Ectodermal cell (in vitro differentiated cells): ENCODE data around the gene ZNF609.

Source experiments
- H3K27ac ChIP-seq: 2 replicates; pipeline ENCODE4 v1.7.0; 2013; ENCODE audit warnings: mild to moderate bottlenecking, low read depth, low read length; ENCODE audit not compliant: insufficient read depth, poor library complexity, severe bottlenecking
- H3K27me3 ChIP-seq: 2 replicates; pipeline ENCODE4 v1.7.0; 2013; ENCODE audit warnings: mild to moderate bottlenecking, low read length; ENCODE audit not compliant: insufficient read depth, control insufficient read depth, poor library complexity, severe bottlenecking
- H3K36me3 ChIP-seq: one replicate; pipeline ENCODE4 v1.7.0; 2013; ENCODE audit warnings: low read length; ENCODE audit not compliant: control insufficient read depth, insufficient read depth
- H3K4me1 ChIP-seq: one replicate; pipeline ENCODE4 v1.7.0; 2013; ENCODE audit warnings: low read length; ENCODE audit not compliant: control insufficient read depth, insufficient read depth
- H3K4me3 ChIP-seq: 2 replicates; pipeline ENCODE4 v1.7.0; 2013; ENCODE audit warnings: low read depth, low read length, control low read depth; ENCODE audit not compliant: insufficient read depth
- H3K9me3 ChIP-seq: 2 replicates; pipeline ENCODE4 v1.7.0; 2013; ENCODE audit warnings: mild to moderate bottlenecking, low read length, moderate library complexity; ENCODE audit not compliant: control insufficient read depth
- WGBS, 2 experiments: methylation state at CpG; one replicate each; pipeline ENCODE4 v1.1.7; 2013; ENCODE audit warnings: missing lambda C conversion rate in 2 of 2; 5-methylcytosine and 5-hydroxymethylcytosine counted together

The ZNF609 gene

DNA sequence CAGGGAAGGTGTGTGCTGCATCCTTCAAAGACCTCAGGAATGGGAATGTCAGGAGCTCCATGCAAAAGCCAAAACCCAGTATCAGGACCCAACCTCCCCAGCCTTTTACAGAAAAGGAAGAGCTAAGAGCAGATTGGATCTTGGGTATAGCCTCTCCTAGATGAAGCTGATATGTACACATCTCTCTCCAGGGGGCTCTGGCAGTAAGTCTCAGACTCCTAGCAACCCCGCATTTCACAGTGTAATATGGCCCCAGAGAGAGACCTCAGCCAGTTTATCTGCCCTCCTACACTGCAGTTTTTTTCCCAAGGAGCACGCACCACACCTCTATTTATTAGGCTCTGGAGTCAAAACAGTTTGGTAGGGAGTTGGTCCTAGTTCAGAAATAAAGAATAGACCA is 226.8 kb downstream of the ZNF609 start:
- WGBS, 2 experiments = 87 to 92% methylated on average over 2 of the region's 2 CpGs
- no peaks in the 10 kb centered on the region for H3K4me1 ChIP-seq
- peaks cover 36% of the 10 kb centered on the region for H3K36me3 ChIP-seq
- H3K27me3 ChIP-seq = no peaks in the 10 kb centered on the region
- no peak overlapping the region for H3K27ac ChIP-seq
- H3K4me3 ChIP-seq = no peak overlapping the region
- no peaks in the 10 kb centered on the region for H3K9me3 ChIP-seq

DNA sequence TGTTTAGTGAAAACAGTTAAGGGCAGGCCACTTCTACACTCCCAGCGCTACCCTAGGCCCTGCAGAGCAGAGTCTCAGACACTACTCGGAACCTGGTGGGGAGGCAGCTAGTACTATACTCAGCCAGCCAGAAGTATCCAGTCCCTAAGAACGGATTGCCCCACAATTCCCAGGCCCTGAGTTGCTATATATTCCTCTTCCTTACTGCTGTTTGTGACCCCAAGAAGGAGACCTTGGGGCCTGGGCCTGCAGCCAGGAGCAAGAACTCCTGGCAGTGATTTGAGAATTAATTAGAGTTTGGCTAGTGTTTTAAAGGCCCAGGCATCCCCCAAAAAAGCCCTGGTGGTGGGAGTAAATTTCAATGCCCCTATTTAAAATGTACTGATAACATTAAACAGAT is 227.3 kb downstream of the ZNF609 start:
- no peak overlapping the region for H3K4me3 ChIP-seq
- no peaks in the 10 kb centered on the region for H3K4me1 ChIP-seq
- H3K9me3 ChIP-seq = no peaks in the 10 kb centered on the region
- peaks cover 34% of the 10 kb centered on the region for H3K36me3 ChIP-seq
- peak overlapping the region; percentile 40 for H3K27ac ChIP-seq
- WGBS, 2 experiments = 90 to 94% methylated on average over 3 of the region's 3 CpGs
- no peaks in the 10 kb centered on the region for H3K27me3 ChIP-seq

DNA sequence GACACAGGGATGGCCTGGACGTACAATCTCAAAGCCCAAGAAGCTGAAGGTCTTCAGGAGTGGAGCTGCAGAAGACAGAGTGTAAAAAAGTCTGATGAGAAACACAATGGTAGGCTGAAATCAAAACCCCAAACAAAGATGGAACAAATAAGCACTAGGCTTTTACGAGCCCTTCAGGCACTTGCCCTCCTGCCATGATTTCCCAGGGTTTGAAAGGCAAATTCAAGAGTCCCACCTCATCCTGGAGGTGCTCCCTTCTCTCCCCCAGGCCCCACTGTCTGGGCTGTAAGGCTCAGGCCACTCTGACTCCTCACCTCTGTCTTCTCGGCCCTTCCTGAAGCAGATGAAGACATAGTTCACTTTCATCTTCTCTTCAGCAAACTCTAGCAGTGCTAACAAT is 228.4 kb downstream of the ZNF609 start:
- 91% methylated on average over 3 of the region's 3 CpGs for WGBS, 2 experiments
- H3K27ac ChIP-seq = peak overlapping the region; percentile 12
- H3K27me3 ChIP-seq = no peaks in the 10 kb centered on the region
- no peak overlapping the region for H3K4me3 ChIP-seq
- no peaks in the 10 kb centered on the region for H3K9me3 ChIP-seq
- peaks cover 40% of the 10 kb centered on the region for H3K36me3 ChIP-seq
- H3K4me1 ChIP-seq = no peaks in the 10 kb centered on the region

DNA sequence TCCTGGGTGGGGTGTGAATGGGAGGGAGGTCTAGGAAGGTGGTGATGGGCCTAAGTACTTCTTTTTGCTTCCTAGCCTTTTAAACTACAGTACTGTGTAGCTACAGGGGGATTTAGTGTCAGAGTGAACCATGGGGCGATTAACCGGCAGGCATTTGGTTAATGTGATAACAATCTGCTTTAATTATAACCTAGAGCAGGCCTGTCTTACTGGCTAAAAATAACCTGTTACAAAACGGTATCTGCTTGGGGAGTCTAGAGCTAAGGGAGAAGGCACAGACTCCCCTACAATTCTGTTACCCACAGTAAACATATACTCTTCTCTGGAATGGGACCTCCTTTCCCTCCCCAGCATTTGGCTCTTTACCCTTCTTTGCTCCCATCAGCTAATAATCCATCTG is 229.6 kb downstream of the ZNF609 start:
- no peaks in the 10 kb centered on the region for H3K9me3 ChIP-seq
- H3K4me3 ChIP-seq = no peak overlapping the region
- 90 to 96% methylated on average over 3 of the region's 3 CpGs for WGBS, 2 experiments
- H3K4me1 ChIP-seq = no peaks in the 10 kb centered on the region
- H3K27ac ChIP-seq = no peak overlapping the region
- peaks cover 46% of the 10 kb centered on the region for H3K36me3 ChIP-seq
- H3K27me3 ChIP-seq = no peaks in the 10 kb centered on the region

DNA sequence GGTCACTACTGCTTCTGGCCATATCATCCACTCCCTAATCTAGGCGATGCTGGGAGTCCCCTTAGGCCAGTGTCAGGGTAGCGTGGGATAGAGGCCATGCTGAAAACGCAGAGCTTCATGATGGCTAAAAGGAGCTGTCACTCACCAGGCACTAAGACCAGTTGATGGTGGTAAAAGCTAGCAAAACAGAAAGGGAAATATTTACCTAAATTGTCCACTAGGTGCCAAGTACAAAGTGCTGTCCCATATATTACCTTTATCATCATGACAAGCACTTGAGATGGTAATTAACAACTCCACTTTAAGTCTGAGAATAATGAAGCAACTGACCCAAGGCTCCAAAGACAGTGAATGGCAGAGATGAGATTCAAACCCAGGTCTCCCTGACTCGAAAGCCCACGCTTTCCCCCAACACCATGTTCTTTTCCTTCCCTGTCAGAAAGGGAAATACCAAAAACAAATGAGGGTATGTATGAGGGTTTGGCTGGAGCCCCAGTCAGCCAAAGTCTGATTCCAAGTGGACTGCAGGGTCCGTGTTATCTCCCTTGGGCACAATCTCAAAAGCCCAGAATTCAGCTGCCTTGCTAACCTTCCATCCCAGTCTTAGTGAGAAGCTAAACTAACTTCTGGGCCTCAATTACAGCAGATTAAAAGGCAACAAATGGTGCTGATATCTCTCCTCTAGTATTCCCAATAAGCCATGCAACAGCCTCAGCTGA is 230.4 kb downstream of the ZNF609 start:
- 95 to 98% methylated on average over 6 of the region's 6 CpGs for WGBS, 2 experiments
- Histone ChIP-seq H3K4me1 (no peaks in the 10 kb centered on the region), H3K27ac (no peak overlapping the region), H3K27me3 (no peaks in the 10 kb centered on the region), H3K36me3 (peaks cover 51% of the 10 kb centered on the region), H3K4me3 (no peak overlapping the region), H3K9me3 (no peaks in the 10 kb centered on the region)

DNA sequence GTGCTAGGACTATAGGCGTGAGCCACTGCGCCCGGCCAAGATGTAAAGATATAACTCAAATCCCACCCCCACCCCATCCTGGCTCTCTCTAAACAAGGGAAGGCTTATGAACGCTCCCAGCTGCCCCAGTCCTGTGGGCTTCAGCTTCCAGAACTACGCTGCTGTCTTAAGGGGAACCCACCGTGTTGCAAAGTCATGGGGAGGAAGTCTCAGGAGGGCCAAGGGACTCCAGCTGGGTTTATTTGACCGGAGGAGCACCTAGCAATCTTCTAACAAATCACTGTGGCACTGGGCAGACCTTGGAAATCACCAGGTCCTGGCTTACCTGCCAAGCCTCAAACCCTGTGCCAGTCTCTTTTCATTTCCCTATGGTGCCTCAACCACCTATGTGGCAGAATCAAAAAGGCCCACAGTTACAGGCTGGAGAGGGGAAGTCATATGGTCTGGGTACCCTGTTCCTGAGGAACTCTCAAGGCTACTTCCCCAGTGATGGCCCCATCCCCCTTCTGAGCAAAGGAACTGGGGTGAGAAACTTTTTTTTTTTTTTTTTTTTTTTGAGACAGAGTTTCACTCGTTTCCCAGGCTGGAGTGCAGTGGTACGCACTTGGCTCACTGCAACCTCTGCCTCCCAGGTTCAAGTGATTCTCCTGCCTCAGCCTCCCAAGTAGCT is 231.7 kb downstream of the ZNF609 start:
- 91 to 94% methylated on average over 9 of the region's 9 CpGs for WGBS, 2 experiments
- Histone ChIP-seq H3K4me1 (no peaks in the 10 kb centered on the region), H3K9me3 (no peaks in the 10 kb centered on the region), H3K4me3 (no peak overlapping the region), H3K27me3 (no peaks in the 10 kb centered on the region), H3K27ac (no peak overlapping the region), H3K36me3 (peaks cover 51% of the 10 kb centered on the region)

DNA sequence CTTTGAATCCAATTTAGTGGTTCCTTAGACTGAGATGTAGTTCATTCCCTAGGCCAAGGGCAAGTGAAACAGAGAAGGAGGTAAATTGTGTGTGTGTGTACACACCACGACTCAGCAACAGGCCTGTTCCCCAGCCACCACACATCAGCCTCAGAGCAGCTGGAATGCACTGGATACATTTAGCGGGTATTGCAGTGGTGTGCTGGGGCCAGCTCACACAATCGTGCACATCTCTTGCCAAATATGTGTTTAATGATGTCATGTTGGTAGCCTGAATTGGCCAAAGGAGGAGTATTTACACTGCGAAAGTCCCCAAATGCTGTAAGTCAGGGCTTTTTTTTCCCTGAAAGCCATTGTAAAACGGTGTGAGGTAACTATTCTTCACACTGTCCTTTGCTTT is 232.8 kb downstream of the ZNF609 start:
- Histone ChIP-seq H3K4me3 (no peak overlapping the region), H3K9me3 (no peaks in the 10 kb centered on the region), H3K4me1 (no peaks in the 10 kb centered on the region), H3K27ac (no peak overlapping the region), H3K27me3 (no peaks in the 10 kb centered on the region), H3K36me3 (peaks cover 45% of the 10 kb centered on the region)
- 96 to 97% methylated on average over 5 of the region's 5 CpGs for WGBS, 2 experiments

DNA sequence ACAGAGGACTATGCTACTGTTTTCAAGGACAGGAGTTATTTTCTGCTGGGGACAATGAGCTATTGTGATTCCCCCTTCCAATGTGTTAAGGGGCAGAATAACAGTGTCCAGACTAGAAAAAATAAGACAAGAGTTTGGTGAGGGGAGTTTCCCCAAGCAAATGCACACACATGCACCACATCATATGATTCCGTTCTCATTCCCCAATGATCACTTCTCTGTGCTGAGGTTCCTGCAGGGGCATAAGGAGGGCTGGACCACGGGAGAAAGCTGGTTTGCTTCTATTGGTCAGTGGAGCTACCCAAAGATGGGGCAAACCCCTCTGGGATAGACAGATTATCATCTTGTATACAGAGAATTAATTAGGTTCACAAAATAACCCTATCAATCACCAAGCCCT is 234.4 kb downstream of the ZNF609 start:
- H3K36me3 ChIP-seq = peaks cover 33% of the 10 kb centered on the region
- WGBS, 2 experiments = 91 to 98% methylated on average over 2 of the region's 2 CpGs

DNA sequence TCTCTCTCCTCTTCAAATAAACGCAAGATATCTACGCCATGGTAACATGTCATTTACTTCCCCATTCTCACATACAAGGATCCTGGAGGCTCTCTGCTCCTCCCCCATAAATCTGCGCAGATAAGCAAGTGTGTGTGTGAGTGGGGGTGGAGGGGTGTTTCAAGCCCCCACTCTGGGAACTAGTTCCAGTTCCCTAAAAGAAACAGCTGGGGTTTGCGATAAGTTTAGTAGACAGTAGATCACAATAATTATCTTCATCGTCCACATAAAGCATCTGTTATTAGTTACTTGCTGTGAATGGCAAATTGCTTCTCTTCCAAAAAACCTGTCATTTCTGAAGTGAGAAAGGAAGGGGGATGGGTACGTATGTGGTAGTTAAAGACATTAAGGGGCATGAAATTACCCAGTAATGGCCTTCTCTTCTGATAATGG is 235.2 kb downstream of the ZNF609 start:
- Histone ChIP-seq H3K4me3 (no peak overlapping the region), H3K27ac (no peak overlapping the region), H3K9me3 (no peaks in the 10 kb centered on the region), H3K36me3 (peaks cover 26% of the 10 kb centered on the region), H3K4me1 (peaks cover 22% of the 10 kb centered on the region), H3K27me3 (no peaks in the 10 kb centered on the region)
- 76 to 94% methylated on average over 1 to 6 of the region's 6 CpGs for WGBS, 2 experiments

More for the DNA sequence above, 234.4 kb downstream of the ZNF609 start:
- no peaks in the 10 kb centered on the region for H3K27me3 ChIP-seq
- H3K4me3 ChIP-seq = no peak overlapping the region
- H3K9me3 ChIP-seq = no peaks in the 10 kb centered on the region
- peak overlapping the region; percentile 31 for H3K27ac ChIP-seq
- H3K4me1 ChIP-seq = peaks cover 15% of the 10 kb centered on the region

DNA sequence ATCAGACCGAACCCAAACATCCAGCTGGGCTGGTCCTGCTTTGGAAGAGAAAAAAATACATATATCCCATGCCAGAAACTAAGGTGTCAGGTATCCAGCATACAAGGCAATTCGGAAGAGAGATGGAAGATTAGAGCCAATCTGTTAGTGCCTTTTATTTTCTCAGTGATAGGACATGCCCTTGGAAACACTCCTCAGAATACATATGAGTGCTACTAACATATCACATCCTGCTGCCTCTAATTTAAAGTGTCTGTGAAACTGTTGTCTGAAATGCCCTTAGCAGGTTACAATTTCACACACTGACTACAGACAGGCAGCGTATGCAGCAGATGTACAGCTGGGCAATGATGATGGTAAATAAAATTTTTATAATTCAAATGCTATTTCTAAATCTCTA is 236.1 kb downstream of the ZNF609 start:
- Histone ChIP-seq H3K27ac (no peak overlapping the region), H3K4me1 (peaks cover 31% of the 10 kb centered on the region)

More for the DNA sequence above, 236.1 kb downstream of the ZNF609 start:
- Histone ChIP-seq H3K9me3 (no peaks in the 10 kb centered on the region), H3K4me3 (no peak overlapping the region), H3K36me3 (peaks cover 19% of the 10 kb centered on the region), H3K27me3 (no peaks in the 10 kb centered on the region)
- WGBS, 2 experiments = 93 to 100% methylated on average over 3 of the region's 3 CpGs
